HepG2 (cell line): Measurements from ENCODE around the gene GDPGP1. TPM values are rescaled to one million over a fixed set of nuclear protein-coding genes. Genes with fewer than 3 reads are reported as not detected.
A peak's percentile ranks its signal among the peaks of the same experiment; 100 is the strongest.

Experiments
- MAF1 ChIP-seq: sonication (generic); formaldehyde crosslinking; IDR thresholded peaks from 2 replicates; pipeline ENCODE4 v1.5.0; 2020; ENCODE audit warnings: missing genetic modification reagents, borderline replicate concordance
- MED13 ChIP-seq: sonication (generic); formaldehyde crosslinking; IDR thresholded peaks from 2 replicates; pipeline ENCODE4 v1.5.0; 2020; ENCODE audit warnings: missing genetic modification reagents
- SMAD1 ChIP-seq: sonication (generic); formaldehyde crosslinking; IDR thresholded peaks from 2 replicates; pipeline ENCODE4 v1.4.0; 2020; ENCODE audit warnings: missing genetic modification reagents, low read depth, mild to moderate bottlenecking, borderline replicate concordance
- SRF ChIP-seq: IDR thresholded peaks from 2 replicates; pipeline ENCODE4 v1.6.1; 2011; ENCODE audit warnings: mild to moderate bottlenecking, low read depth, low read length, moderate library complexity
- YEATS2 ChIP-seq: sonication (generic); formaldehyde crosslinking; IDR thresholded peaks from 2 replicates; pipeline ENCODE4 v1.4.0; 2020; ENCODE audit warnings: missing genetic modification reagents, borderline replicate concordance
- ZNF367 ChIP-seq: sonication (generic); formaldehyde crosslinking; IDR thresholded peaks from 2 replicates; pipeline ENCODE4 v1.4.0; 2020; ENCODE audit warnings: missing genetic modification reagents, borderline replicate concordance
- ZNF616 ChIP-seq: sonication (generic); formaldehyde crosslinking; IDR thresholded peaks from 2 replicates; pipeline ENCODE4 v1.5.0; 2020; ENCODE audit warnings: low read depth, mild to moderate bottlenecking, missing genetic modification reagents
- ZNF777 ChIP-seq: sonication (generic); formaldehyde crosslinking; IDR thresholded peaks from 2 replicates; pipeline ENCODE4 v1.4.0; 2020; ENCODE audit warnings: missing genetic modification reagents
- polyA plus RNA-seq, 8 experiments: library from polyadenylated mRNA; depleted of rRNA in 3 of 8; stranded (reverse) in 7 of 8; unstranded in 1 of 8; fragments of >200 nt; fragmentation: Illumina TruSeq in 4 of 8; extraction: Trizol in 4 of 8; gene quantifications; 2 replicates each; pipeline versions ENCODE4 v1.2.1 to v1.2.3, GENCODE V29; 2011 to 2016; ENCODE audit warnings: low read depth in 4 of 8, missing spikeins in 1 of 8, mixed read lengths in 1 of 8; ENCODE audit not compliant: insufficient read depth in 1 of 8
- total RNA-seq, 5 experiments: library from RNA; depleted of rRNA; stranded (reverse); fragments of >200 nt; fragmentation: Illumina TruSeq; extraction: Trizol; gene quantifications; 2 replicates each; pipeline ENCODE4 v1.2.3, GENCODE V29; 2016; ENCODE audit warnings: low read depth in 1 of 5
- TF ChIP-seq, protein P1 (sequence below): sonication (generic); formaldehyde crosslinking; IDR thresholded peaks from 2 replicates; pipeline ENCODE4 v1.5.0; 2020; ENCODE audit warnings: mild to moderate bottlenecking, missing genetic modification reagents, borderline replicate concordance
- TF ChIP-seq, protein P2 (sequence below), 2 experiments: sonication (generic) in 1 of 2; formaldehyde crosslinking in 1 of 2; IDR thresholded peaks; 2 replicates each; pipeline versions ENCODE4 v1.4.0 to v1.6.1; 2016 to 2020; ENCODE audit warnings: borderline replicate concordance in 1 of 2, low read depth in 1 of 2, mild to moderate bottlenecking in 1 of 2, missing genetic modification reagents in 1 of 2
- TF ChIP-seq, protein P3 (sequence below), 2 experiments: fragments of 450-650 bp in 1 of 2; sonication (generic) in 1 of 2; formaldehyde crosslinking in 1 of 2; IDR thresholded peaks; 2 replicates each; pipeline versions ENCODE4 v1.6.1 to v1.8.0; 2016 to 2022; ENCODE audit warnings: antibody characterized with exemption in 1 of 2, mild to moderate bottlenecking in 1 of 2, missing genetic modification reagents in 1 of 2

The GDPGP1 gene
- total and polyA plus RNA-seq, 2 of the 13 experiments (the other 11 are each of a cell fraction or from before 2014, with no cell fraction given): 1.5 to 4.3 TPM

DNA sequence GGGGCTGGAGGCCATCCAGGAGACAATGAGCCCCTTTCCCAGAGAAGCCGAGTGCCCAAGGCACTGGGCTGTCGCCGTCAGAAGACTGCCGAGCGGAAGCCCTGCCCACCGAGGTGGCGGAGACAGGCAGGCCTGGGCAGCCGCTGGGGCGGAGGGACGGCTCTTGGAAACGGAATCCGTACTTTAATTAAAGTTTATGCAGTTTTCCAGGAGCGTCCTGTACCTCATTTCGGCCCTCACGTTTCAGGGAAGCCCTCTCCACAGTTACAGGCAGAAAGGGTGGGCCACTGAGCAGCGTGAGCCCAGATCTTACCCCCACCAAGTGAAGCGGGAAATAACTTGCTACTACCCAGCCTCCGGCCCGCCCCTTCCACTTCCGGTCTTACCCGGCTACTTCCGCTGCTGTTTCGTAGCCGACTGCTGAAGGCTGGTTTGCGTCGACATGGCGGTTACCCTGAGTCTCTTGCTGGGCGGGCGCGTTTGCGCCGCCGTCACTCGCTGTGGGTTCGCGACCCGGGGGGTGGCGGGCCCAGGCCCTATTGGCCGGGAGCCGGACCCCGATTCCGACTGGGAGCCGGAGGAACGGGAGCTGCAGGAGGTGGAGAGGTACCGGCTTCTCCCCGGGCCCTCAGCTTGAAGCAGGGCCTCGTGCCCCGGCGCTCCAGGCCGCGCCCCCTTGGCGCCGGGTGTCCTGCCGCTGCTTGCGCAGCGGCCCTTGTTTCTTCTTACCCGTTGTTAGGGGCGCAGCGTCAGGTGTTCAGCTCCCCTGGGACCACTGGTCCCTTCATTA lies 31.5 kb downstream of the GDPGP1 start, which contains the start of gene NGRN (continued):
- TF ChIP-seq MAF1 (CRISPR knock-in tag) (no peak), ZNF367 (CRISPR knock-in tag) (no peak), SMAD1 (CRISPR knock-in tag) (no peak), ZNF777 (CRISPR knock-in tag) (peak; percentile 51; the same call in 1 of the 2 replicates), MED13 (CRISPR knock-in tag) (no peak), YEATS2 (CRISPR knock-in tag) (peak; percentile 84; the same call in 1 of the 2 replicates), SRF (no peak), ZNF616 (CRISPR knock-in tag) (0 out of 2 replicates have a peak, but pooled peaks have one; percentile 39)
- TF ChIP-seq, protein P1, sequence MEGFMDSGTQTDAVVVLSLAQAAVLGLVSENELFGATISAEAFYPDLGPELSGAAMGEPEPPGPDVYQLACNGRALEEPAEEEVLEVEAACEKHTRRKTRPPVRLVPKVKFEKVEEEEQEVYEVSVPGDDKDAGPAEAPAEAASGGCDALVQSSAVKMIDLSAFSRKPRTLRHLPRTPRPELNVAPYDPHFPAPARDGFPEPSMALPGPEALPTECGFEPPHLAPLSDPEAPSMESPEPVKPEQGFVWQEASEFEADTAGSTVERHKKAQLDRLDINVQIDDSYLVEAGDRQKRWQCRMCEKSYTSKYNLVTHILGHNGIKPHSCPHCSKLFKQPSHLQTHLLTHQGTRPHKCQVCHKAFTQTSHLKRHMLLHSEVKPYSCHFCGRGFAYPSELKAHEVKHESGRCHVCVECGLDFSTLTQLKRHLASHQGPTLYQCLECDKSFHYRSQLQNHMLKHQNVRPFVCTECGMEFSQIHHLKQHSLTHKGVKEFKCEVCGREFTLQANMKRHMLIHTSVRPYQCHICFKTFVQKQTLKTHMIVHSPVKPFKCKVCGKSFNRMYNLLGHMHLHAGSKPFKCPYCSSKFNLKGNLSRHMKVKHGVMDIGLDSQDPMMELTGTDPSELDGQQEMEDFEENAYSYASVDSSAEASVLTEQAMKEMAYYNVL (CRISPR knock-in tag): no peak; the same call in 1 of the 2 replicates
- TF ChIP-seq, protein P2, sequence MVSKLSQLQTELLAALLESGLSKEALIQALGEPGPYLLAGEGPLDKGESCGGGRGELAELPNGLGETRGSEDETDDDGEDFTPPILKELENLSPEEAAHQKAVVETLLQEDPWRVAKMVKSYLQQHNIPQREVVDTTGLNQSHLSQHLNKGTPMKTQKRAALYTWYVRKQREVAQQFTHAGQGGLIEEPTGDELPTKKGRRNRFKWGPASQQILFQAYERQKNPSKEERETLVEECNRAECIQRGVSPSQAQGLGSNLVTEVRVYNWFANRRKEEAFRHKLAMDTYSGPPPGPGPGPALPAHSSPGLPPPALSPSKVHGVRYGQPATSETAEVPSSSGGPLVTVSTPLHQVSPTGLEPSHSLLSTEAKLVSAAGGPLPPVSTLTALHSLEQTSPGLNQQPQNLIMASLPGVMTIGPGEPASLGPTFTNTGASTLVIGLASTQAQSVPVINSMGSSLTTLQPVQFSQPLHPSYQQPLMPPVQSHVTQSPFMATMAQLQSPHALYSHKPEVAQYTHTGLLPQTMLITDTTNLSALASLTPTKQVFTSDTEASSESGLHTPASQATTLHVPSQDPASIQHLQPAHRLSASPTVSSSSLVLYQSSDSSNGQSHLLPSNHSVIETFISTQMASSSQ (IDR thresholded peaks at IDR 0.05; ENCODE audit: low read depth): no peak
- TF ChIP-seq, protein P2 (CRISPR knock-in tag; IDR thresholded peaks at IDR 0.05; ENCODE audit: borderline replicate concordance): no peak; the same call in 1 of the 2 replicates
- TF ChIP-seq, protein P3, sequence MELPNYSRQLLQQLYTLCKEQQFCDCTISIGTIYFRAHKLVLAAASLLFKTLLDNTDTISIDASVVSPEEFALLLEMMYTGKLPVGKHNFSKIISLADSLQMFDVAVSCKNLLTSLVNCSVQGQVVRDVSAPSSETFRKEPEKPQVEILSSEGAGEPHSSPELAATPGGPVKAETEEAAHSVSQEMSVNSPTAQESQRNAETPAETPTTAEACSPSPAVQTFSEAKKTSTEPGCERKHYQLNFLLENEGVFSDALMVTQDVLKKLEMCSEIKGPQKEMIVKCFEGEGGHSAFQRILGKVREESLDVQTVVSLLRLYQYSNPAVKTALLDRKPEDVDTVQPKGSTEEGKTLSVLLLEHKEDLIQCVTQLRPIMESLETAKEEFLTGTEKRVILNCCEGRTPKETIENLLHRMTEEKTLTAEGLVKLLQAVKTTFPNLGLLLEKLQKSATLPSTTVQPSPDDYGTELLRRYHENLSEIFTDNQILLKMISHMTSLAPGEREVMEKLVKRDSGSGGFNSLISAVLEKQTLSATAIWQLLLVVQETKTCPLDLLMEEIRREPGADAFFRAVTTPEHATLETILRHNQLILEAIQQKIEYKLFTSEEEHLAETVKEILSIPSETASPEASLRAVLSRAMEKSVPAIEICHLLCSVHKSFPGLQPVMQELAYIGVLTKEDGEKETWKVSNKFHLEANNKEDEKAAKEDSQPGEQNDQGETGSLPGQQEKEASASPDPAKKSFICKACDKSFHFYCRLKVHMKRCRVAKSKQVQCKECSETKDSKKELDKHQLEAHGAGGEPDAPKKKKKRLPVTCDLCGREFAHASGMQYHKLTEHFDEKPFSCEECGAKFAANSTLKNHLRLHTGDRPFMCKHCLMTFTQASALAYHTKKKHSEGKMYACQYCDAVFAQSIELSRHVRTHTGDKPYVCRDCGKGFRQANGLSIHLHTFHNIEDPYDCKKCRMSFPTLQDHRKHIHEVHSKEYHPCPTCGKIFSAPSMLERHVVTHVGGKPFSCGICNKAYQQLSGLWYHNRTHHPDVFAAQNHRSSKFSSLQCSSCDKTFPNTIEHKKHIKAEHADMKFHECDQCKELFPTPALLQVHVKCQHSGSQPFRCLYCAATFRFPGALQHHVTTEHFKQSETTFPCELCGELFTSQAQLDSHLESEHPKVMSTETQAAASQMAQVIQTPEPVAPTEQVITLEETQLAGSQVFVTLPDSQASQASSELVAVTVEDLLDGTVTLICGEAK (IDR thresholded peaks at IDR 0.05): peak; percentile 74
- TF ChIP-seq, protein P3 (CRISPR knock-in tag; IDR thresholded peaks at IDR 0.05): peak; percentile 85
